ENCODE measurements around the gene DUOX1. TPM values are rescaled to one million over a fixed set of nuclear protein-coding genes. Genes with fewer than 3 reads are reported as not detected.

DUOX1 gene
- polyA plus RNA-seq, 12 donors: 0.99 to 23.4 (median 2.3) TPM; not detected in 2

DNA sequence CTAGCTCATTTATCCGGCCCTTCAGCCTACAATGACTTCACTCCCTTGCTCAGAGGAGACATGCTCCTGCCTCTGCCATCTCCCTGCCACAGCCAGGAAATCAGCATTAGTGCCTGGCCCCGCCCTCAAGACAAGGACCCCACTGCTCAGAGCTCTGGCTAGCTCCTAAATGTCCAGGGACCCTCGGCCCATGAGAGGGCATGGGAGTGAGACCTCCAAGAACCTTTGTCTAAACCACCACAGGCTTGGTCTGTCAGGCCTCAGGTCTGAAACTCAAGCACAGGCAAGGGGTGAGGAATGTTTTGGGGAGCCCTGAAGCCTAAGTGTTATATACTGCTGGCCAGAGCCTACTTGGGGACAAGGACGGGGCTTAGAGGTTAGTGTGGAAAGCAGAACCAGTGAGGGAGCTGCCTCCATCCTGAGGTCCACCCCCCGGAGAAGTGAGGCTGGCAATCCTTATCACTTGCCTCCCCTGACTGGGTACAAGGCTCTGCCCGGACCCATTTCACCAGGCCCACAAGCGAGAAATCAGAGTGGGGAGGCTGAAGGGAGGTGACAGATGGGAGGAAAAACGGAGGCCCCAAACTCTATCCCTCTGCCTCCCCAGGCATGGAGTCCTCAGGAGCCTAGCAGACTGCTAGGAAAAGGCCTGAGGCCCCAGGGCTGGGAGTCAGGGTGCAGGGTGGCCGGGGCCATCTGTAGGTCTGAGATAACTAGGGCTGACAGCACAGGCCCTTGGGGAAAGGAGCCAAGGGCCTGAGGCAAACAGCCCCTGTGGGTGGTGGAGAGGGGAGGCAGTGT, 39.2 kb downstream of the DUOX1 start:
- no peak for DNase-seq

DNA sequence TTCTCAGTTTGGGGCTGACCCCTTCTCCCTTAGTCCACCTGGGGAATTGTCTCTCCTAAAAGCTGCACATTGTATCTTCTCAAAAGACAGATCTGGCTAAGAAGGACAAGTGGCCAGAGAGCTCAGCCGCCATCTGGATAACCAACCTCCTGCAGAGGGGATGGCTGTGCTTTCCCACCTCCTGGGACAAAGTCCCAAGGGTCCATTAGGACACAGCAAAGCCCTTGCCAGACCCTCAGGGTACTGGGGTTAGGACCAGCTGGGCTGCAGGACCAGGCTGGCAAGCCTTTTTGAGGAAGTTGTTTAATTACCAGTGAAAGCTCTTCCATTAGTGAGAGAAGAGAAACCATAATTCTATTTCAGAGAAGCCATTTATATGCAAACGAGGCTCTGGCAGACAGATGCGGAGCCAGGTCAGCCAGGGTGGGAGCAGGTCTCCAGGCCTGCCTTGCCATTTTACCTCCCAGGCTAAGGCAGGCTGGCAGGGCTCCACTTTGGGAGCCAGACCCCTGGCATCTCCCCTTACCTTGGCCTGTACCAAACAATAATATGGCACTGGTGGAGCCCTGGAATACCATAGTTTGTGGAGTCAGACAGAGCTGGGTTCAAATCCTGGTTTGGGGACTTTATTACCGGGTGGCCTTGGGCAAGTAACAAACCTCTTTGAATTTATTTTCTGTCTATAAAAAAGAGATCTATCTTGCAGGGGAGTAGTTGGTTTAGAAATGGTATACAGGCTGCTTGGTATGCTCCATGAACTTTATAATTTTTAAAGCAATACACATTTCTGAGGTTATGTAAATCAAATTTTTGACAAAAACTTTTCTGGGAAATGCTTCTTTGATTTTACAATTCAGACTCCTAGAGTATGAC, 40.0 kb downstream of the DUOX1 start:
- DNase-seq: no peak

DNA sequence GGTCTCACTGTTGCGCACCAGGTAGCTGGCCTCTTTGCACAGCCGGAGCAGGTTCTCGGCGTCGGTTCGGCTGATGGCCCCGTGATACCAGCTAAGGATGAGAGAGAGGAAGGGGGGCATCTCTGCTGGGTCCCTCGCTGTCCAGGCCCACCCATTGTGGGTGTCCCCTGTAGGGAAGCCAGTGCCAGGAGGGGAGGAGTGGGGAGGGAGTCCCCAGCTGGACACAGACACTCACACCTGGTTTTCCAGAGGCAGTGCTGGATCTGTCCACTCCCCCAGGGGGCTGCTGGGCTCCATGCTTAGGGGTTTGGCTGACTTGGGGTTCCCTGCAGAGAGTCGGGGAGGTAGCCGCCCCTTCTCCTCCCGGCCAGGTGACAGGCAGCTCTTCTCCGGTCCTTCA, 42.1 kb downstream of the DUOX1 start:
- DNase-seq: no peak

DNA sequence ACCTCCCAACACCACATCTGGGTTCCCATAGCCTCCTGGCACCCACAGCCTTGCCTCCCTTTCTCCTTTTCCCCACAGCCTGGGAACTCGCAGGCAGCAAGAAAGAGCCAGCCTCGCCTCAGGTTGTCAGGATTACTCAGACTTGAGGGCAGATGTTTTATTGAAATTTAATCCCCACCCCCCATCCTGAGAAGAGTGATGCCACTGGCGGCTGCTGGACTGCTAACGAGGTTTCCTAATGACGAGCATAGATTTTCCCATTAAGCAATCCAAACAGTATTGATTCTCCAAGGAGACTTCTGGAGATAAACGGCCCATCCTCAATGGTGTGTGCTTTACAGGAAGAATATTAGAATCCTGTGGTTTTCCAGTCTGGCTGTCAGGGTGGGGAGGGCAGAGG, 44.3 kb downstream of the DUOX1 start:
- no peak for DNase-seq

DNA sequence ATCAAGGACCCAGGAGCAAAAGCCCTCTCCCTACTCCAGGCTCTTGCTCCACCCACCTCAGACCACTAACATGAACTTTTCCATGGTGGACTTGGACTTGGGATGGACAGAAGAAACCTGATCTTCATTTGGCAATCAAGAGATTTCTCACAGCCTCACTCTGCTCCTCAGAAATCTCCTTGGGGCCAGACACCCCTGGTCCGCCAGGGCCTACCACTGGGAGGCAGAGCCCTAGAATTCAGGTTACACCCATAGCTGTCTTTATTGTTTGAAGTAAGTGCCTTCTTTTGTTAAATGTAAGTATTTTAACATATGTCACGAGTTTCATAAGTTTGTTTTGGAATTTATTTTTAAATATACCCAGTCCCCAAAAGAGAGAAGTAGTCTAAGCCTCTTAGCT, 44.8 kb downstream of the DUOX1 start:
- no peak for DNase-seq

DNA sequence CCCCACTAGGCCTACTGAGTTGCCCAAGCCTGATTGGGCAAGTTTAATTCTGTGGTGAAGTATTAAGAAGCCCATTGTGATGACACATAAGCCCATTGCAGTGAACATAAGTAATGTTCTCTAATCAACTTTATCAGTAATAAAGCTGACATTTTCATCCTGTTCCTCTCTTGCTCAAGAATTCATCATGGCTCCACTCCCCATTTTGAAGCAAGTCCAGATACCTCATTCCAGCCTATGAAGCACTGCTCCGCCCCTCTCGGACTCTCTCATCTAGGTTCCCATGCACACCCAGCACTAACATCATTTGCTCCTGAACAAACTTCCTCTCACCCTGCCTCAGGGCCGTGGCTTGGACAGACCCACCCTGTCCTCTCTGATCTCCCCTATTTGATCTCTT, 47.5 kb downstream of the DUOX1 start:
- DNase-seq: no peak

DNA sequence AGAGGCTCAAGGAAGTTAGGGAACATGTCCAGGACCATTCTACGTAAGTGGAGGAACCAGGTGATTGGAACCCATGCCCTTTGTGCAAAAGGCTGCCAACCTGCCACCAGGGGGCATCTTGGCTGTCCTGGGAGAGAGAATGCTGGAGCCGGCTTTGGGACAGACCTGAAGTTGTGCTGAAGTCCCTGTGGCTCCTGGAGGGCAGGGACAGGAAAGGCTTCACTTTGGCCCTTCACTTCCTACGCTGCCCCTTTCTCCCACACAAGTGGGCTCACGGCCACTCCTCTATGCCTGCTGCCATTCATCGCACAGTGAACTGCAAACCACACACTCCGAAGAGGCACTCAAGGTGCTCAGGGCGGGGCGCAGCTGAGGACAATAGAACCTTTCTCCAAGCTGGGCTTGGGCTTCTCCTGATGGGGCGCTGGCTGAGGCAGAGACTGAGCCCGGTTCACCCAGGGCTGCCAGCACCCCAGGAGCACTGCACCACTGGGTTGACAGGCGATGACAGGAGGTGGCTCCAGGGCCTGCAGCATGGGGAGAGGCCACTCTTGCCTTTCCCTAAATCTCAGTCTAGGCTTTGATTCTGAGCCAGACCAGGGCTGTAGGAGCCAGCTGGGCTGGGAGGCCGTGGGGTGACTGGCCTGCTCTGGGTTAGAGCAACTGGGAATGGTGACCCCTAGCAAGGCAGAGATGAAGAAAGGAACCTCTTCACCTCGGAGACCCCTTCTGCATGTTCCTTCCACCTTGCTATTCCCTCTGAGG, 49.6 kb downstream of the DUOX1 start:
- no peak for DNase-seq

DNA sequence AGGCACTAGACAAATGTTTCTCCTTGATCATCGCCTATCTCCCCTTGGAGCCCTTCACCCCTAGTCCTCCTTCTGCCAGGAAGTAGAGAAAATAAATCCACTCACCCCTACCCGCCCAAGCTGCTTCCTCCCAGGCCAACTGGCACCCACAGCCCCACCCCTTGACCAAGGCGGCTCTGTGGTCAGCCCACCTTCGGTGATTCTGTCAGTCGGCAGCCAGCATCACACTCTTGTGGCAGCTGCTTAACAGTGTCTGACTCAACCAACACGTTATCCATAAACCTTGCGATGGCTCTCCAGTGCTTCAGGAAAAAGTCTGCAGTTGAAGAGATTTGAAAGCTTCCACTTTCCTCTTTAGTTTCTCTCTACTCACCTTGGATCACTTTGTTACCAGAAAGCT, 50.4 kb downstream of the DUOX1 start:
- no peak for DNase-seq

DNA sequence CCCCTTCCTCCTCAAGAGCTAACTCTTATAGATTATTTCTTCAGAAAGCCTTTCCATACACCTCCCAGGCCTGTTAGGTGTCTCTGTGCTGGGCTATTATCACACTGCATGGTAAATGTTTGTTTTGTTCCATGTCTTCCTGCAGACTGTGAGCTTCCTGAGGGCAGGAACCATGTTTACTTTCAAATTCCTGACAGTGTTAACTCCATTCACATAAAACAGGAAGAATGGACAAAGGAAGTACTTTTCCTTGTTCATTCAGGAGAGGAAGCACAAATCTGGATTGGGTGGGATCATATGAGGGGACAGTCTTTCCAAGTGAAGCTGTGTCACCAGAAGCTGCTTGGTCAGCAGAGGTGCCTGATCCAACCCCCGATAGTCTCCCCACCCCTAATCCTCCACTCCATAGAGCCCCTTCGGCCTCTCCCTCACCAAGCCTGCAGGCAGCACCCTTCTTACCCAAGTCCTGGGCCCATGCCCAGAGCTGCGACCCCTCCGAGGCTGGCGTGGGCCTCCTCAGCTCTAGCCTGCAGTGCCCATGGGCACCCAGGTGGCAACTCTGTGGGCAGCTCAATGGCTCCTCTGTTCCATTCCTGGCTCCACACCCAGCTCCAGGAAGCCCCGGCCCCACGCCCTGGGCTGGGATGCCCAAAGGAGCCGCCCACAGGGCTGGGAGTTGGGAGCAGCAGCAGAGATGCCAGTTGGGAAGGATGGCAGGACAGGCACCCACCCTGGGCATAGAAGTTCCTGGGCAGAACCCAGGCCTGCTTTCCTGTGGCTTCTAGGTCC, 51.0 kb downstream of the DUOX1 start:
- no peak for DNase-seq

DNA sequence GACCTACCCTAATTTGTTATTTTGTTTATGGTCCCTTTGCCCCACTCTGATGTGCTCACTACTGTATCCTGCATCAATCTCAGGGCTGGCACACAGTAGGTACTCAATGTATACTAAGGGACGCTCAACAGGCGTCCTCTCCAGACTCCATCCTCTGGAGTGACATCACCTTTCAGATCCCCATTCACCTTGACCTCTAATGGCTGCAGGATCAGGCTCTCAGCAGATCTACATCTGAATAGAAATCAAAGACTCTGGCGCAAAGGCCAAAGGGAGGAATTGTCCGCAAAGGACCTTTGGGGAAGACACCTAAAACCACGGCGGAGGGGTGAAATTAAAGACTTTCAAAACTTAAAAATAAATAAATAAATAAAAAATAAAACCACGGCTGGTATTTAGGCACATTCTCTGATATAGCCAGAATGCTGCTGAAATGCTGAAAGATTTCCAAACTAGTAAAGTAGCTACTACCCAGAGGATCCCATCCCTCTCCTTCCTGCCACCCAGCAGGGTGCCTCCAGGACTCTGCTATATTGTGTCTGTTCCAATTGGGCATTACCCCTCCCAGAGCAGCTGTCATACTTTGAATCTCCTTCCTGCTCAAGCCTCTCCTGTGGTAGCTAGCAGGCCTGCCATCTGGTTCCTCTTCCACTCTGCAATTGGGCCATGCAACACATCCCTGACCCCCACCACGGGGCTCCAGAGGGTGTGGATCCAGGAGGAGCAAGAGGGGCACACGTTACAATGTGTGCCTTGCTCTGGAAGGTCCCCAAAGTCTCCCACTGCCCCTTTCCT, 51.9 kb downstream of the DUOX1 start:
- DNase-seq: no peak

DNA sequence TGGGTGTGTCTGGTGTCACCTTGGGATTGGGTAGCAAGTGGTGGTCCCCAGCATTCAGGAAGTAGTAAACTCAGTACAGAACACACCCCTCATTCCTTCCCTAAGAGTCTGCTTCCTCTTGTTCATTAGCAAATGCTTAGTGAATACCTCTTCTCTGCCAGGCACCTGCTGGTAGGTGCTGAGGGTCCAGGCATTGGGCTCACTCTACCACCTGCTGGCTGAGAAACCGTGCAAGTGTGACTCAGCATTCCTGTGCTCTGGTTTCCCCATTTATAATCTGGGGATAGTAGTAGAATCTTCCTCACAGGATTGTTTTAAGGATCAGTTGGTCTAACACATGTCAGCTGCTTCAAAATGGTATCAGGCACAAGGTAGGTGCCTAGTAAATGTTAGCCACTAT, 53.2 kb downstream of the DUOX1 start:
- no peak for DNase-seq

DNA sequence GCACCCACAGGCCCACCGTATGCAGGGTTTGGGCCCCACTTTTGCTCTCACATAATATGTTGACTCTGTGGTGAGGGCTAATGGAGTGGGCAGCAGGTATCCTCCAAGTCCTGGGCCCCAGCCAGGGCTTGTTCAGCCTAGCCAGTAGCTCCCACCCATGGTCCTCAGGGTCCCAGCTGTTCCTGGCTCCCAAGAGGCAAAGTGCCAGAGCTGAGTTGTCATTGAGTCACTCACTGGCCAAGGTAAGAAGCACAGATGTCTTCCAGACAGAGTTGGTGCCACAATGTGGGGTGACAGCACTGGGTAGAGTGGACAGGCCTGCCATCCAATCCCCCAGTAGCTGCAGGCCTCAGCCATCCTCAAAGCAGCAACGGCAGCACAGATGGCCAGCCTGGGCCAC, 53.7 kb downstream of the DUOX1 start:
- no peak for DNase-seq

DNA sequence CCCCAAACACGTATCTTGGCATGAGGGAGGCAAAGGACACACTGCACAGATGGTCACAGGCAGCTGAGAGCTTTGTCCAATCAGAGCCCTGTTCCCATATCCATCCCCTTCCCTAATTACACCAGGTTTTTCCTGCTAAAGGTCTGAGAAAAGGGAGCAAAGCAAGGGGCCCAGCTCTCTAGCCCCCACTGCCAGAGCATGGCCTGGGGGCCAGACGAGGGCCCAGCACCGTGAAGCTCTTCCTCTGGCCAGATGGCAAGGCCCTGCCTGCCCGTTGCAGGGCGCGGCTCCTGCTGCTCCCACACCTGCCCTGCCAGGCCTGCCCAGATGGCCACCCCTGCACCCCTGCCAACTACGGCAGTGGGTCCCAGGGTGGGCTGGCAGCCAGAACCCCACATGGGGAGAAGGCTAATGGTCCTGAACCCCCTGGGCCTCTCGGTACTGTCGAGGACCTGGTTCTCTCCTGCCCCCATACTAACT, 54.8 kb downstream of the DUOX1 start:
- no peak for DNase-seq

DNA sequence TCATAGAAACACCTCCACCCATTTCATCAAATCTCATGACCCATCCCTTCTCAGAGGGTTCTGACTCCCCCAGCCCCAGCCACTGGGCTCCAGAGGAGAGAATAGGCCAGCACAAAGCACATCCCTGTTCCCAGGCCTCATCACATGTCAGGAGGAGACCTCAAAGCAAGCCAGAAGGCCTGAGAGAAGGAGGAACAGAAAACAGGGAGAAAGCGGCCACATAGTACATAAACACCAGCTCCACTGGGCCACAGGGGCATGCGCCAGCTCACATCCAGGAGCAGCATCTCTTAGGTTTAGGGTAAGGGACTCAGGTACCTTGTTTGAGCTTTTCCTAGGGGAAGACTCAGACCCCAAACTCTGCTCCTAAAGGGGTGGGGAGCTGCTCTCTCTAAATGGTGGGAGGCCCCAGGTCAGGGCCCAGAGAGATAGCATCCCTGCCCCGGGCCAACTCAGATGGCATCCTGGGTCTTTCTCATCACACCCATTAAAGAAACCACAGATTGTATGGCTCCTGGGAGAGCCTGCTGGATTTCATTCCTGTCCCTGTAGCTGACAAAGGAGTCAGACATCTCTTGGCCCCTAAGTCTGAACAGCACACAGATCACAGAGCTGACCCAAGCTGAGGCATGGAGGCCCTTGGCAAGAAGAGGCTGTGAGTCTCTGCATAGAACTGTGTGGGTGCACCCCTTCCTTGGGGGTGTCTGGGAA, 55.4 kb downstream of the DUOX1 start:
- DNase-seq: no peak

DNA sequence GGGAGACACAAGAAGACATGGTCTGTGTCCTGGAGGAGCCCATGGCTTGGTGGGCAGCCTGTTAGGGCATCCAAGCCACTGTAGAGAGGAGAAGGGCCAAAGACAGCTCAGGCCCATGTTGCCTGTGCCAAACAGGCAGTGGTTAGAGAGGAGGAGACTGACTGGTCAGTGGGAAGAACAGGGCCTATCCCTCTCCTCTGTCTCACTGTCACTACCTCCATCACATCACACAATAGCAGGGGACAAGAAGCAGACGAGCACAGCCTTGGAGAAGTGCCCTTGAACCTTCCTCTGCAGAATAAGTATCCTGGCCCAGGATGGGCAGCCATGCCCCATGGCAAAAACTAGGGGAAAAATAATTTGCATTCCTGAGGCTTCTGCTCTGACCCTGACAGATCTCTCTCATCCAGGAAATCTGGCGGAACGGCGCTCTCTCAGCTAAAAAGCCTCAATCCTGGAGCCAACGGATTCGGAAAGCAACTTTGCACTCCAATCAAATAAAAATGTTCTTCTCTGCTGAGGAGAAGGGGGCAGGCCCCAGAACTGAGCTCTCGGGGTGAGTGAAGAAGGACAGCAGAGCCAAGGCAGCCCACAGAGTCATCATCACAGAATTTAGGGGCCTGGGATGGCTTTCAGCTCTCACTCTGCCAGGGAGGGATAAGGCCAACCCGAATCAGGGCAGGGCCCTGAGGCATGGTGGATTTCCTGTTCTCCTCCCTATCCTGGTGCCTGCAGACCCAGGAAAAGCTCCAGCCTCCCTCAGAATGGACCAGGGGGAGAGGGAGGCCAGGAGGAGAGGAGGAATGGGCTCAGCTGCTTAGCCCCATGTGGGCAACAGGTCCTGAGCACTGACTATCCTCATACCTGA, 56.3 kb downstream of the DUOX1 start:
- no peak for DNase-seq

DNA sequence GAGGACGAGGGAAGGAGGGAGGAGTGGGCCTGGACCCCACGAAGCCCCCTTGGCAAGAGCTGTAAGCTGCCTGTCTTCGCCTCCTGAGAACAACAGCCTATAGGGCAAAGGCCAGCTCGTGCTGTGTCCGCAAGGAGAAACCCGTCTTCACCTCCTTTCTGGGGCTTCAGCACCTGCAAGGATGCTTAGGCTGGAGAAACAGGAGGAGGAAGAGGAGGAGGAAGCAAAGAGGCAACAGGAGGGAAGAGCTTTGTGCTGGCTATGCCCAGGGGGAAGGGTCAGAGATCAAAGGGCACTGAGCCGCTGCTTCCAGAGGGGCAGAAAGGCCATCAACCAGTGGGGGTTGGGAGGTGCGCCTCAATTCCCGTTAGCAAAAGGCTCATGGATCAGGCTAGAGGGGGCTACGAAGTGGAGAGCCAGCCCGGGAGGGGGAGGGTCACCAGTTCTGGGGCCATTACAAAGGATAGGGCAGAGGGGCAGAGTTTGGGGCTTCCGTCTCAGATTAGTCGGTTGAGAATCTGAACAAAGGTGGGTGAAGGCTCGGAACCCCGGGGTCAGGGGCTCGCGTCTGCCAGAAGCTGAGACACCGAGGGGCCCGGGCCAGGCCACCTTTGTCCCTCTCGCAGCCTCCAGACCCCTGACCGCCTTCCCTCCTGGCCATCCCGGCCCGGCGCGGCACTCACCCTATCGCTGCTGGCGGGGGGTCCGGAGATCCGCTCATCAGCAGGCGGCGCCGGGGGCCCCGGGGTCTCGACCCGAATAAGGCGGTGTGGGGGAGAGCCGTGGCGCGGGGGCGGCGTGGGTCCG, 57.2 kb downstream of the DUOX1 start:
- DNase-seq: no peak

DNA sequence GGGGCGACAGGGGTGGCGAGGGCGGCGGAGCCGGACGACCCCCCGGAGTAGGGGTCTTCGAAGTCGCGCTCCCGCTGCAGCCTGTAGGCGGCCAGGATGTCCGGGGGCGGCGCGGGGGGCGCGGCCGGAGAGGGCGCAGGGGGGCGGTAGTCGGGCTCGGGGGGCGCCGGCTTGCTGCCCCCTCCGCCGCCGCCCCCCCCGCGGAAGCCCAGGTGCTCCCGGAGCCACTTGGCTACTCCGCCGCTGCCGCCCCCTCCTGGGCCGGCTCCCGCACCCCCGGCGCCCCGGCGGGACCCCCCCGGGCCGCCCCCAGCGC, 57.7 kb downstream of the DUOX1 start:
- no peak for DNase-seq
